A204.1 (cell line): Measurements from ENCODE around the gene SPIRE1.
"Not testable (repeated sequence)": the region's sequence is repeated elsewhere in the genome, so short reads cannot be mapped to it uniquely, and the experiment has no call there.

Experiments
- FAIRE-seq: peaks from 2 replicates; lab custom pipeline; 2012; peaks lifted over from hg19 to GRCh38; lab: Jason Lieb, UNC

Gene SPIRE1

GRCh38 chr18:12410747-12411146 is 247.2 kb downstream of the SPIRE1 start:
- FAIRE-seq: not testable (repeated sequence)

GRCh38 chr18:12410081-12410481 is 247.8 kb downstream of the SPIRE1 start:
- FAIRE-seq: no peak

- no peak for FAIRE-seq
Observed at GRCh38 chr18:12409469-12409868, 248.4 kb downstream of the SPIRE1 start.

- no peak for FAIRE-seq
Observed at GRCh38 chr18:12408247-12408869, 249.5 kb downstream of the SPIRE1 start.

GRCh38 chr18:12406371-12407111 is 251.4 kb downstream of the SPIRE1 start:
- FAIRE-seq: no peak

- FAIRE-seq: no peak
Observed at GRCh38 chr18:12405066-12405465, 252.8 kb downstream of the SPIRE1 start.

- no peak for FAIRE-seq
Observed at GRCh38 chr18:12403601-12404506, 254.1 kb downstream of the SPIRE1 start.

- FAIRE-seq: no peak
Observed at GRCh38 chr18:12401881-12402280, 256.0 kb downstream of the SPIRE1 start.

- no peak for FAIRE-seq
Observed at GRCh38 chr18:12399231-12399630, 258.7 kb downstream of the SPIRE1 start.

- no peak for FAIRE-seq
Observed at GRCh38 chr18:12398625-12399024, 259.3 kb downstream of the SPIRE1 start.

GRCh38 chr18:12397793-12398192 is 260.1 kb downstream of the SPIRE1 start:
- no peak for FAIRE-seq

GRCh38 chr18:12397254-12397653 is 260.7 kb downstream of the SPIRE1 start:
- FAIRE-seq: no peak
